Measurements from ENCODE around the gene CCDC92.

DNA sequence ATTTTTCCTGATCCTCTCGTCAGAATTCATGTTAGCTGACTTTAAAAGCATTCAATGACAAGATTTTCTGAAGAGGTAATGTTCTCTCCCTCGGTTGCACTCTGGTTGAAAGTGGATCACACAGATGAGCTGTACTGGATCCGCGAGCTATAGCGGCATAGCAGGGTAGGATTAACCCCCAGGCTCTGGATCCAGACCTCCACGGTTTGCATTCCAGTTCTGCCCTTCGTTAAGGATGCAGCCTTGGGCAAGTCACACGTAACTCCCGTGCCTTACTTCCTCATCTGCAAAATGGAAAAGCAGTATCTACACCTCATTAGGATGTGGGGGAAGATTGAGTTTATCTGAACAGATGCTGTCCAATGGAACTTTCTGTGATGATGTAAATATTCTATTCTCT is 13.8 kb downstream of the CCDC92 start:
- TF ChIP-seq, protein P1, sequence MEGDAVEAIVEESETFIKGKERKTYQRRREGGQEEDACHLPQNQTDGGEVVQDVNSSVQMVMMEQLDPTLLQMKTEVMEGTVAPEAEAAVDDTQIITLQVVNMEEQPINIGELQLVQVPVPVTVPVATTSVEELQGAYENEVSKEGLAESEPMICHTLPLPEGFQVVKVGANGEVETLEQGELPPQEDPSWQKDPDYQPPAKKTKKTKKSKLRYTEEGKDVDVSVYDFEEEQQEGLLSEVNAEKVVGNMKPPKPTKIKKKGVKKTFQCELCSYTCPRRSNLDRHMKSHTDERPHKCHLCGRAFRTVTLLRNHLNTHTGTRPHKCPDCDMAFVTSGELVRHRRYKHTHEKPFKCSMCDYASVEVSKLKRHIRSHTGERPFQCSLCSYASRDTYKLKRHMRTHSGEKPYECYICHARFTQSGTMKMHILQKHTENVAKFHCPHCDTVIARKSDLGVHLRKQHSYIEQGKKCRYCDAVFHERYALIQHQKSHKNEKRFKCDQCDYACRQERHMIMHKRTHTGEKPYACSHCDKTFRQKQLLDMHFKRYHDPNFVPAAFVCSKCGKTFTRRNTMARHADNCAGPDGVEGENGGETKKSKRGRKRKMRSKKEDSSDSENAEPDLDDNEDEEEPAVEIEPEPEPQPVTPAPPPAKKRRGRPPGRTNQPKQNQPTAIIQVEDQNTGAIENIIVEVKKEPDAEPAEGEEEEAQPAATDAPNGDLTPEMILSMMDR (IDR thresholded peaks at IDR 0.05), result no peak
- no peak for TF ChIP-seq POLR2A (IDR thresholded peaks at IDR 0.05)
